Lower lobe of right lung (tissue), 2 donors: ENCODE results near the gene THTPA. TPM values are rescaled to one million over a fixed set of nuclear protein-coding genes. Genes with fewer than 3 reads are reported as not detected.

Source experiments
- ATAC-seq, 2 donors: fragments of 200-7000 bp; cut with Tn5 transposase; one replicate each; pipeline ENCODE4 v1.9.1; 2020 to 2022; ENCODE audit warnings: mild to moderate bottlenecking in 2 of 2, moderate library complexity in 2 of 2
- DNase-seq: peaks from one replicate; pipeline ENCODE4 v3.0.0-alpha.2; 2020
- H3K27ac ChIP-seq: fragments of 200-600 bp; one replicate; pipeline ENCODE4 v1.8.0; 2022
- H3K27me3 ChIP-seq: fragments of 200-600 bp; one replicate; pipeline ENCODE4 v1.8.0; 2022; ENCODE audit warnings: low read depth
- H3K36me3 ChIP-seq: fragments of 200-600 bp; one replicate; pipeline ENCODE4 v1.8.0; 2022; ENCODE audit warnings: mild to moderate bottlenecking
- H3K4me1 ChIP-seq: fragments of 200-600 bp; one replicate; pipeline ENCODE4 v1.8.0; 2022
- H3K4me3 ChIP-seq: fragments of 200-600 bp; one replicate; pipeline ENCODE4 v1.8.0; 2022; ENCODE audit warnings: mild to moderate bottlenecking
- H3K9me3 ChIP-seq: fragments of 200-600 bp; one replicate; pipeline ENCODE4 v1.8.0; 2022
- intact Hi-C: fragments of 100-400 bp; cut with DNase I; formaldehyde crosslinking; loops from one replicate; pipeline ENCODE4 v1.11.0; 2022
- total RNA-seq: library from RNA; stranded (reverse); fragmentation: NEBNext Ultra II Directional; extraction: Animal tissue kit (Norgen Biotek cat#: 25700); gene quantifications from one replicate; pipeline ENCODE4 v1.2.1, GENCODE V29; 2021
- TF ChIP-seq, protein P1 (sequence below): fragments of 200-600 bp; IDR thresholded peaks from one replicate; pipeline ENCODE4 v1.8.0; 2022; ENCODE audit warnings: antibody characterized with exemption, mild to moderate bottlenecking
- donor health status: DM: no; HTN: yes; CAD: no; lungs with severe emphysema.

Gene THTPA
- total RNA-seq, 1 donor from 2014 or later: 19.1 TPM

DNA sequence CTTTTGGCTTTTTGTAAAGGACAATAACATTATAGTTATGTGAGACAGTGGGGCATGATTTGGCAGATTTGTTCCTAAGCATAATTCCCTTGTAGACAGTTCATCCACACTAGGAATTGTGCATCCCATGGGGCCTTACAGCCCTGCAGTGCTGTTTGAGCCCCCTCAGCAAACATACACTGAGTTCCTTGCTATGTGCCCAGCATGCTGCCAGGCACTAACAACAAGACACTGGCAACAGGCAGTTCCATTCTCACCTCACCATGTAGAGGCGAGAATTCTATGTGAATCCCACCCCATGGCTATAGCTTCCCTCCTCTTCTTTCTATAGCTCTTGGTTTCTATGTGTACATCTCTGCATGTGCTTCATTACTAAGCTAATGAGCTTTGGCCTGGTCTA lies 1.9 kb downstream of the THTPA start:
- DNase-seq: no peak
- Histone ChIP-seq H3K4me3 (no peak overlapping the region), H3K27ac (no peak overlapping the region), H3K36me3 (peaks cover 48% of the 10 kb centered on the region), H3K27me3 (no peaks in the 10 kb centered on the region), H3K4me1 (peaks cover 18% of the 10 kb centered on the region), H3K9me3 (no peaks in the 10 kb centered on the region)
- TF ChIP-seq, protein P1, sequence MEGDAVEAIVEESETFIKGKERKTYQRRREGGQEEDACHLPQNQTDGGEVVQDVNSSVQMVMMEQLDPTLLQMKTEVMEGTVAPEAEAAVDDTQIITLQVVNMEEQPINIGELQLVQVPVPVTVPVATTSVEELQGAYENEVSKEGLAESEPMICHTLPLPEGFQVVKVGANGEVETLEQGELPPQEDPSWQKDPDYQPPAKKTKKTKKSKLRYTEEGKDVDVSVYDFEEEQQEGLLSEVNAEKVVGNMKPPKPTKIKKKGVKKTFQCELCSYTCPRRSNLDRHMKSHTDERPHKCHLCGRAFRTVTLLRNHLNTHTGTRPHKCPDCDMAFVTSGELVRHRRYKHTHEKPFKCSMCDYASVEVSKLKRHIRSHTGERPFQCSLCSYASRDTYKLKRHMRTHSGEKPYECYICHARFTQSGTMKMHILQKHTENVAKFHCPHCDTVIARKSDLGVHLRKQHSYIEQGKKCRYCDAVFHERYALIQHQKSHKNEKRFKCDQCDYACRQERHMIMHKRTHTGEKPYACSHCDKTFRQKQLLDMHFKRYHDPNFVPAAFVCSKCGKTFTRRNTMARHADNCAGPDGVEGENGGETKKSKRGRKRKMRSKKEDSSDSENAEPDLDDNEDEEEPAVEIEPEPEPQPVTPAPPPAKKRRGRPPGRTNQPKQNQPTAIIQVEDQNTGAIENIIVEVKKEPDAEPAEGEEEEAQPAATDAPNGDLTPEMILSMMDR: no peak
- no peak for ATAC-seq
- intact Hi-C loops: no loop called here

DNA sequence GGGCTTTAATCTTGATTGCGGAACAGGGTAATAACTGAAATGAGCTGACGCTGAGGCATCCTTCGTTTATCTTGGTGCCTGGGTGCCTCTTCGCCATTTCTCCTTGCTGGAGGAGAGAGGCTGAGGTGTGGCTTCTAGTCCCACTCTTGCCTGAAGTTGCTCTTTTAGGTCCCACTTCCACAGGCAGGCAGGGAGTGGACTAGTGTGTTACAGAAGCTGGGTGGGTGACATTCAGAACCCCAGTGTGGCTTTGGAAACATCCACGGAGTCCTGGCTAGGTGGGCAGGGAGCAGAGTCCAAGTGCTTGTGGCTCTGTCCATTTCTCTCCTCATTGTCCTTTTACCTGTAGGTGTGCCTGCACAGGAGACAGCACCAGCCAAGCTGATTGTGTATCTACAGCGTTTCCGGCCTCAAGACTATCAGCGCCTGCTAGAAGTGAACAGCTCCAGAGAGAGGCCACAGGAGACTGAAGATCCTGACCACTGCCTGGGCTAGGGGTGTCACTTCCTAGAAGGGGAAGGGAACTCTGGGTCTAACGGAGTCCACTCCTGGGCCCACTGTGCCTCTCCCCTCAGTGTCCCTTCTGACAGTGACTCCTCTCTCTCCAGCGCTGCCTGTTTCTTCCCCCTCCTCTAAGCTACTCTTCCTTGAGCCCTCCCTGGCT lies 2.4 kb downstream of the THTPA start:
- intact Hi-C loops: no loop called here
- no peak overlapping the region for H3K27ac ChIP-seq

DNA sequence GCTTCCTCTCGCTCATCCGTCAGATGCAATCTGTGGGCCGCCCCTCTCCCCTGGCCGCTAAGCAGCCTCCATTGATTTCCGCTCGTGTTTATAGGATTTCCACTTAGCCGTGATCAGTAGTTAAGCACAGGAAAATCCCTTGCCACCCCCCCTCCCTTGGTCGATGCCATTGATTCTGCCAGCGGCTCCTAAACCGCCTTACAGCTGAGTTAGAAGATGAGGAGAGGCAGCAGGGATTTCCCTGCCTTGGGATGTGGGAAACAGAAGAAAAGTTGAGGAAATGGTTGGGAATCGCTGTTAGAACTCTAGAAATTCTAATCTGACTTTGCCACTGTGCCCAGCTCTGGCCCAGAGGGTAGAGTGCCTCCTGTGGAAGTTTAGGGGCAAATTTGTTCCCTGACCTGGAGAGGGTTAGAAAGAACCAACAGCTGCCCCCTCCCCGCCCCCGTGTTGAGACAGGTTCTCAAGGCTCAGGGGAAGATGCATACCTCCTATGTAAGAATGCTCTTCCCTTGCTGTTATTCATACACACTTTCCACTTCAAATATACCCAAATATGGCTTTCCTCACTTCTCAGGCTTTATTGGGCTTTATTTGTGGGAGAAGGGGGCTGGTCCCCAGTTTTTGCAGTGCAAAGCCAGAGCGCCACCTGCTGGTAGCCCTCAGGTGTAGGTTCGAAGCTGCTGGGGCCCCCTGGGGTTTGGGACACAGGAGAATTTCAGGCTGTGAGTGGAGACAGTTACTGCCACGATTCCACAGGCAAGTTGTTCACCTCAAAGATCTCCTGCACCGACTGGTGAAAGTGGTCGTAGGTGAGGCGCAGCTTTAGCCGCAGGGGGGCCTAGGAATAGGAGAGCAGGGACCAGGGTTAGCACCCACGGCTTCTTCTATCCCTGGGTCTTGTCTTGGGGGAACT lies 3.2 kb downstream of the THTPA start:
- intact Hi-C loops: no loop called here
- Histone ChIP-seq H3K9me3 (no peaks in the 10 kb centered on the region), H3K4me3 (no peak overlapping the region), H3K36me3 (peaks cover 61% of the 10 kb centered on the region), H3K27me3 (no peaks in the 10 kb centered on the region), H3K27ac (no peak overlapping the region), H3K4me1 (peaks cover 18% of the 10 kb centered on the region)
- TF ChIP-seq, protein P1: peak; percentile 88
- peak; percentile 74 for DNase-seq
- no peak for ATAC-seq

More for the DNA sequence above, 2.4 kb downstream of the THTPA start:
- ATAC-seq: no peak
- TF ChIP-seq, protein P1: no peak
- H3K27me3 ChIP-seq: no peaks in the 10 kb centered on the region
- no peak for DNase-seq
- H3K4me1 ChIP-seq: peaks cover 18% of the 10 kb centered on the region
- H3K9me3 ChIP-seq: no peaks in the 10 kb centered on the region
- peaks cover 53% of the 10 kb centered on the region for H3K36me3 ChIP-seq
- H3K4me3 ChIP-seq: no peak overlapping the region

DNA sequence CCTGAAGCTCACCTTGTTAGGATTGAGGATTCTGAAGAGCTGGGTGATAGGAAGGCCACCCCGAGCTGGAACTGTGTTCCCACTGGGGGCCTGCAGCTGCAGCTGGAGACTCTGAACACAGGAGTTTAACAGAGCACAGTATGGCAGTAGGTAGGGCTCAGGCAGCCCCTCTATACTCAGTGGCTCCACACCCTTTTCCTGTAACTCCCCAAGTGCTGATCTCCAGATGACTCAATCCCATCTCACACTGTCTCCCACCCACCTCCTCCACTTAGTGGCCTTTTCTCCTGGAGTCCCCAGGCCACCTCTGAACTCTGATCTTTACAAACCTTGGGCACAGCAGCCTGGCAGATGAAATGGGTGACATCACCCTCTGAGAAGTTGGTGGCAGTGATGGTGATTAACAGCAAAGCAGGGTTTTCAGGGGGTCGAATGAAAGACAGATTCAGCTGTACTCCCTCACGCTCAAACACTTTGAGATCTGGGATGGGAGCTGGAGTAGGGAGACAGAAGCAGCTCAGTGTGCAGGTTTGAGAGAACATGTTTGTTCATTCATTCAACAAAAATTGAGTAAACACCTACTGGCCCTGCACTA lies 4.0 kb downstream of the THTPA start:
- H3K4me3 ChIP-seq: no peak overlapping the region
- TF ChIP-seq, protein P1: no peak
- H3K9me3 ChIP-seq: no peaks in the 10 kb centered on the region
- no peak for DNase-seq
- no peaks in the 10 kb centered on the region for H3K27me3 ChIP-seq
- intact Hi-C loops: loop anchor here (10.0 kb wide), 1 partner anchor 85 kb away; no protein-coding TSS in a partner anchor
- H3K4me1 ChIP-seq: peaks cover 18% of the 10 kb centered on the region
- no peak for ATAC-seq
- H3K36me3 ChIP-seq: peaks cover 68% of the 10 kb centered on the region
- H3K27ac ChIP-seq: no peak overlapping the region

DNA sequence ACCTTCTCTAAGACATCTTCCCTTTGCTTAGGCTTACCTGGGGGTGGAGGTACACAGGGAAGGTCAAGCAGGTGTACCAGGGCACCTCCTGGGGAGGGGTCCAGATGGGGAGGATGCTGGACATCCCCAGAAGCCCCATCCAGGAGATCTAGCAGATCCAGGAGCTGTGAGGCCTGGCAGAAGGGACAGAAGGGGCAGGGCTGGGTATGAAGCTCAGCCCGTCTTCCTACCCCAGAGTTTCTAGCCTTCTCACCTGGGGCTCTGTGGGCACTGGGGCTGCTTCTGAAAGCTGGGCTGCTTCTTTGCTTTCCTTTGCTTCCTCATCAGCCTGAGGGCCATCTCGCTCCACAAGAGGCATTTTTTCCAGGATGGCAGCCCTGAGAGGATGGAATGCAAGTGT lies 5.2 kb downstream of the THTPA start:
- H3K4me1 ChIP-seq: peaks cover 11% of the 10 kb centered on the region
- no peak overlapping the region for H3K4me3 ChIP-seq
- intact Hi-C loops: loop anchor here (10.0 kb wide), 1 partner anchor 86 kb away; no protein-coding TSS in a partner anchor
- H3K36me3 ChIP-seq: peaks cover 79% of the 10 kb centered on the region
- H3K27me3 ChIP-seq: no peaks in the 10 kb centered on the region
- no peaks in the 10 kb centered on the region for H3K9me3 ChIP-seq
- ATAC-seq (no peak), DNase-seq (no peak)
- no peak overlapping the region for H3K27ac ChIP-seq
- TF ChIP-seq, protein P1: no peak
